Smooth muscle cell of the coronary artery (primary cell): ENCODE data around the gene OXT. TPM values are rescaled to one million over a fixed set of nuclear protein-coding genes. Genes with fewer than 3 reads are reported as not detected.

Experiments used
- total RNA-seq: library from RNA; depleted of rRNA; stranded (reverse); fragments of >200 nt; gene quantifications from 2 replicates; pipeline ENCODE4 v1.2.3, GENCODE V29; 2014; ENCODE audit warnings: low replicate concordance

The OXT gene
- not detected in 2 replicates for total RNA-seq

GRCh38 chr20:3071610-3072529 is at the start of gene OXT:
OXT (plus strand) TSS chr20:3071620; CDS start chr20:3071656, 36 bp downstream.

GRCh38 chr20:3043322-3043721 is 28.1 kb upstream of the OXT start, which contains the start of gene GNRH2:
GNRH2 (plus strand) TSS chr20:3043622; CDS start chr20:3044415, 793 bp downstream.

GRCh38 chr20:3045816-3046676 is 25.4 kb upstream of the OXT start, which contains the start of gene MRPS26:
MRPS26 (plus strand) TSS chr20:3046052; CDS start chr20:3046069, 17 bp downstream.

GRCh38 chr20:3084283-3084985 is 13.0 kb downstream of the OXT start, which contains the start of gene AVP:
AVP (minus strand) TSS chr20:3084724; CDS start chr20:3084674, 50 bp downstream.

Other genes starting within 250 kb of the OXT start
- gene PCED1A, start 231.0 kb upstream of the OXT start, total RNA-seq, result 18.0 and 19.1 TPM in 2 replicates
- gene VPS16, start 230.9 kb upstream of the OXT start, total RNA-seq, result 66.8 and 135 TPM in 2 replicates
- 22.8 and 30.8 TPM in 2 replicates for gene PTPRA, start 198.1 kb upstream of the OXT start, total RNA-seq
- not detected in 2 replicates for gene GNRH2, start 28.0 kb upstream of the OXT start, total RNA-seq
- gene MRPS26, start 25.6 kb upstream of the OXT start, total RNA-seq, result 42.8 and 45.7 TPM in 2 replicates
- gene AVP, start 13.1 kb downstream of the OXT start, total RNA-seq, result not detected in 2 replicates
- gene FASTKD5, start 88.2 kb downstream of the OXT start, total RNA-seq, result 6.2 and 9.8 TPM in 2 replicates
- gene UBOX5, start 88.2 kb downstream of the OXT start, total RNA-seq, result 1.5 and 2.1 TPM in 2 replicates
- 1.6 and 2.6 TPM in 2 replicates for gene LZTS3, start 101.9 kb downstream of the OXT start, total RNA-seq
- gene DDRGK1, start 133.1 kb downstream of the OXT start, total RNA-seq, result 27.2 and 38.4 TPM in 2 replicates
- 9.9 and 30.8 TPM in 2 replicates for gene ITPA, start 137.9 kb downstream of the OXT start, total RNA-seq
- 0.83 and 1.2 TPM in 2 replicates for gene SLC4A11, start 167.6 kb downstream of the OXT start, total RNA-seq